SK-MEL-5 (cell line): Measurements from ENCODE around the gene HMGA1. TPM values are rescaled to one million over a fixed set of nuclear protein-coding genes. Genes with fewer than 3 reads are reported as not detected.
A peak's percentile ranks its signal among the peaks of the same experiment; 100 is the strongest.
"Not testable (repeated sequence)": the region's sequence is repeated elsewhere in the genome, so short reads cannot be mapped to it uniquely, and the experiment has no call there.

Experiments
- DNase-seq: peaks from one replicate; pipeline ENCODE4 v3.0.0-alpha.2; 2016; ENCODE audit warnings: low read depth, low spot score
- in situ Hi-C: cut with HindIII; loops from 2 replicates; pipeline ENCODE4 v1.10.0; 2016; ENCODE audit warnings: low sequenced_read_pairs, high pct_unique_total_duplicates, low pct_unique_long_range_greater_than_20kb
- total RNA-seq: library from RNA; depleted of rRNA; stranded (reverse); fragments of >200 nt; shearing (Covaris generic); gene quantifications from 2 replicates; pipeline ENCODE4 v1.2.3, GENCODE V29; 2014

Gene HMGA1
- total RNA-seq, 1 experiment from 2014 or later: 129 TPM

GRCh38 chr6:34237316-34237721 lies 646 bp downstream of the HMGA1 start:
- DNase-seq: no peak
- in situ Hi-C loops: no loop called here

DNA sequence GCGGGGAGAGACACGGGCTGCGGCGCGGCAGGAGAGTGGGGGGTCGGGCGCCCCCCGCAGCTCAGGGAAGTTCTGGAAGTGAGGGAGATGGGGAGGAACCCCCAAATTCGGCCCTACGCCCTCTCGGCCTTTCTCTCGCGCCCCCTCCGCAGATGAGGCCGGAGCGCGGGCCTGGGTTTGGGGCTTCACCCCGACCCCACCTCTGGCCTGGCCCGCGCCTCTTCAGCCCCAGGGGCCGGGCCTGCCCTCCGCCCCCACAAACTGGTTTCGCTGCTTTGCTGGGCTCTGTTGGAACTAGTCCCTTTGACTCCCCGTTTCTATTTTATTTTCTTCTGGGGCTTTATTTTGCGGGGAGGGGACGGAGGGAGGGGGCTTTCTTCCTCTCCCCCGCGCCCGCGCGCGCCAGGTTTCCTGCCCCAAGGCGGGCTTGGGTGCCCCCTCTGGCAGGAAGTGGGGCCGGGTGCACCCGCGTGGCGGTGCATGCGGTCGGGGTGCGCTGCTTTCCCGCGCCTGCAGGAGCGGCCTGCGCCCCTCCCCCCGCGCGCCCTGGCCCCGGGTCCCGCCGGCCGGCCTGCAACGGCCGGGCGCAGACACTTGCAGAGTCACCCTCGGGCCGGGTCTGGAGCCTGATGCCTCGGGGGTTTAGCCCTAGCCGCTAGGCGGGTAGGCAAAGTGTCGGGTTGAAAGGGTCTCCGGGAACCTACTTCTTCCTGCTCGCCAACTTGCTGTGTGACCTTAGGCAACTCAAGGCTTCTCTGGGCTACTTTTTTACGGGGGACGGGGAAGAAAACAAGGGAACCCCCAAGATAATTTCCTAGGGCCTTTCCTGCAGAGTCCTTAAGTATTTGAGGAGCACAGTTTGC lies 1.3 kb downstream of the HMGA1 start:
- no peak for DNase-seq
- in situ Hi-C loops: no loop called here

- in situ Hi-C loops: no loop called here
- no peak for DNase-seq
Observed at GRCh38 chr6:34238585-34239499, 2.2 kb downstream of the HMGA1 start.

GRCh38 chr6:34239500-34239825 lies 2.8 kb downstream of the HMGA1 start:
- in situ Hi-C loops: no loop called here
- DNase-seq: no peak

GRCh38 chr6:34239893-34240292 lies 3.2 kb downstream of the HMGA1 start:
- DNase-seq: no peak
- in situ Hi-C loops: no loop called here

GRCh38 chr6:34240329-34241248 lies 3.9 kb downstream of the HMGA1 start:
- no peak for DNase-seq
- in situ Hi-C loops: no loop called here

DNA sequence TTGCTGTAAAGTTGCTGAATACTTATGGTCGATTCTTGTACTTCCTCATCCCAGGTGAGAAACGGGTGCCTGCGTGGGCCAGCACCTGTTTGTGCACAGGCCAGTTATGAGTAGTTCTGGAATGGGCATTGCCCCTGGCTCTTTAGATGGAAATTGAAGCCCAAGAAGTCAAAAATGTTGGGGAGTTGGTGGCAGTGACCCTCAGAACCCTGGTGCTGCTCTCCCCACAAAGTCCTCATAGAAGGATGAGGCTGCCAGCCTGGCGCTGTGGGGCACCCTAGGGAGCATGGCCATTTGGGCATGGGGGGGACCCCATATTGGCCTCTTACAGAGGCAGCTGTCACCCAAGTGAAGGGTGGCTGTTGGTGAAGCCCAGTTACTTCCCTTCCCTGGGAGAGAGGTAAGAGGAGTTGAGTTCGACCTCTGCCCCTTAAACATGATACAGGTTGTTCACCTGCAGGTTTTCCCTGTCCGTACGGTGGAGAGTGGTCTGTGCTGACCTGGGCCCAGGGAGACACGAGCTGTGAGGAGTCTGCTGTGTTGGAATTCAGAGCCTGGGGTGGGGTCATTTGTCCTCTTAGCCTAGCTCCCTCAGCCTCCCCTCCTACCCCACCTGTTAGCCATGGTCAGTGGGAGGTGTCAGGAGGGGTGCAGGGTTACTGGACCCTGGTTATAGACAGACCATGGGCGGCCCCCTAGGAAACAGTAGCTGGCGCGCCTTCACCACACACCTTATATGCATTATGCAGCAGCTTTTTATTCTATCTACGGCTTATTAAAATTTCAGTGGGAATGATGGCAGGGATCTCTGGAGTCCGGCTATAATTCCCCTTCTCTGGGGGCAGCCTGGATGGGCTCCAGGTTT lies 4.9 kb downstream of the HMGA1 start:
- no peak for DNase-seq
- in situ Hi-C loops: no loop called here

DNA sequence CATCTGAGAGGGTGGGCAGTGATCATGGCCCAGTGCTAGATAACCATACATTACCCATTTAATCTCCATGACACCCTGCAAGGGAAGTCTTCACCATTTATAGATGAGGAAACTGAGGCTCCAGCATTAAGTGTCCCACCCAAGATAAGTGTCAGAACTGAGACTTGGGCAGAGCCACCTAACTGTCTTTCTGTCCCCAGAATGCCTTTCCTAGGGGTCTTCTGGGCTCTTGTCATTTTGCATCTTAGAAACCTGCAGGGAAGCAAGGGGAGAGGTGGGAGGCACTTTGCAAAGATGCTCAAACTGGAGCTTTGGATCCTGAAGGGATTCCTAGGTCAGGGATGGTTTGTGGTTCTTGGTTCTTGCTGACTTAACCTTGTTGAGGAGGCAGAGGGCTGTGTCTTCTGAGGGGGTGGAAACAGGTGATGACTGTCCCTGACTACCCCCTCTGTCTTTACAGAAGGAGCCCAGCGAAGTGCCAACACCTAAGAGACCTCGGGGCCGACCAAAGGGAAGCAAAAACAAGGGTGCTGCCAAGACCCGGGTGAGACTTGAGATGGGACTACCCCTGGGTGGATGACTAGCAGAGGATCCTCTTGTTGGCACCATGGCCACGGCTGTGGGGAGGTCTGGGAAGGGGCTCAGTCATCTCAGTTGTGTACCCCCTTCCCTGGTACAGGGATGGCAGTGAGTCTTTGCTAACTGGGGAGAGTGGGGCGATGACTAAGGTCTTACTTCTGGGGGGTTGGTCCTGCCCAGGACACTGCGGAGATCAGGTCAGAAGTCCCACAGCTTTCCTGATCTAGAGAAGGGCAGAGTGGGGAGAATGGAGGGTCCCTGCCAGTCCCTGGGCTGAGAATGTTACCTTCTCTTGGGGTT lies 5.8 kb downstream of the HMGA1 start:
- in situ Hi-C loops: no loop called here
- DNase-seq: no peak

DNA sequence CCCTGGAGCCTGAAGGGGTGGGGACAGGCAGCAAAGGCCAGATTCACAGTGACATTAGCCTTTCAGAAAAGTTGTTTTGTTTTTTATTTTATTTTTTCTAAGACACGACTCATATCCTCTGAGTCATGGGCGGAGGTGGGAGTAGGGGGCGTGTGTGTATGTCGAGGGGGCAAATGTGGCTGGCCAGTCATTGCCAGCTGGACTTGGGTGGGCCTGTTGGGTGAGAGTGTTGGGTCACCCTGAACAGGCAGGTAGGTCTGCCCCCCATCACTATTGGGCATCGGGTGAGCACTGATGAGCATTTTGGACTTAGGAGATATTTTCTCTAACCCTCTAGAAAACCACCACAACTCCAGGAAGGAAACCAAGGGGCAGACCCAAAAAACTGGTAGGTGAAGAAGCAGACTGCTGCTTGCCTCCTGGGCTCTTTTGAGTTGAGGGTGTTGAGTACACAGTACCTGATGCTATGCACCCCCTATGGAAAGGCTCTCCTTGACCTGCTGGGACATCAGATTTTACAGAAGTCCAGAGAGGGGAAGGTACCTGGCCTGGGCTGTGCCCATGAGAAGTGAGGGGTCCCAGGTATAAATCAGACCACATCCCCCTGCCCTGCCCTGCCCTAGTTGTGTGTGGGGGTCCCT lies 6.6 kb downstream of the HMGA1 start:
- in situ Hi-C loops: no loop called here
- no peak for DNase-seq

DNA sequence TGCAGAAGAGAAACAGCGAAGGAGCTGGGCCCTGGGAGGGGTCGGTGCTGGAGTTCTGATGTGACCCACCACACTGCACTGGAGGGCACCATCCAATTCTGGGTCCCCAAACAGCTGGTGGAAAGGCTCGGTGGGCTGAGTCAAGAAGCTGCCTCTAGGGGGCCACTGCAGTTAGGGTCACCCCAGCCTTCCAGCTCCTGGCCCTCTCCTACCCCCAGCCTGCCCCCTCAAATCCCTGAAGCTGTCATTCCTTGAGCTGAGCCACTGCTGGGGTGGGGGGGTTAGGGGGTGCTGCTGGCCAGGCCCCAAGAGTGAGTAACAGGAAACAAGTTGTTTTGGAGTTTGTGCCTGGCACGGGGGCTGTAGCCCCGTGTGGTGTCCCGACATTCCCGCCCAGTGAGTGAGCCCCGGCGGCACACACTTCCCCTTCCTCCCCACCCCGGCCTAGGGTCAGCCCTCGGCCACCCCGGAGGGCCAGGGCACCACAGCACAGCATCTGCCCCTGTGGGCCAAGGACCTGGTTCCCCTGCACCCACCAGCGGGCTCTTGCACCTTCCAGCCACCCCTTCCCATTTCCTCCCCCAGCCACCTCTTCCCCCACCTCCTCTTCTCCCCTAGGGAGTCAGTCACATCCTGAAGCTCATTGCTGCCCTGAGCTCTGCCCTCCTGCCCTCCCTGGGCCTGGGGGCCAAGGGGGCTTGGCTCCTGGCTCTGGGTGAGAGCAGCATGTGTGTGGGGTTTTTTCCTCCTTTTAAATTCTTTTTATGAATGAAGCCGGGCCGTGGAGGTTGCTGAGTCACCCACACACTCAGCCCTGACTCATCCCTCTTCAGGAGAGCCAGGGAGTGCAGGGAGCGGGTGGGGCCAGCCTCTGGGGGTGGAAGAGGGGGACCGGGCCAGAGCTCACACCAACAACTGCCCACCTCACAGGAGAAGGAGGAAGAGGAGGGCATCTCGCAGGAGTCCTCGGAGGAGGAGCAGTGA lies 7.5 kb downstream of the HMGA1 start:
- in situ Hi-C loops: no loop called here
- peak; percentile 74 for DNase-seq

GRCh38 chr6:34245032-34245760 lies 8.5 kb downstream of the HMGA1 start:
- in situ Hi-C loops, DNase-seq: not testable (repeated sequence)

GRCh38 chr6:34245761-34246140 lies 9.1 kb downstream of the HMGA1 start:
- DNase-seq, in situ Hi-C loops: not testable (repeated sequence)

- DNase-seq: no peak
- in situ Hi-C loops: no loop called here
Observed at GRCh38 chr6:34246249-34246562, 9.5 kb downstream of the HMGA1 start.
